Upper lobe of right lung (tissue), 1 donor: ENCODE measurements around the gene IL36B. TPM values are rescaled to one million over a fixed set of nuclear protein-coding genes. Genes with fewer than 3 reads are reported as not detected.

Source experiments
- ATAC-seq: fragments of 200-7000 bp; cut with Tn5 transposase; one replicate; pipeline ENCODE4 v1.9.1; 2020; ENCODE audit warnings: mild to moderate bottlenecking, moderate library complexity
- DNase-seq: peaks from one replicate; pipeline ENCODE4 v3.0.0-alpha.2; 2020
- H3K27ac ChIP-seq: fragments of 200-600 bp; one replicate; pipeline ENCODE4 v1.8.0; 2022
- H3K27me3 ChIP-seq: fragments of 200-600 bp; one replicate; pipeline ENCODE4 v1.8.0; 2022; ENCODE audit warnings: mild to moderate bottlenecking
- H3K36me3 ChIP-seq: fragments of 200-600 bp; one replicate; pipeline ENCODE4 v1.8.0; 2022
- H3K4me1 ChIP-seq: fragments of 200-600 bp; one replicate; pipeline ENCODE4 v1.8.0; 2022
- H3K4me3 ChIP-seq: fragments of 200-600 bp; one replicate; pipeline ENCODE4 v1.8.0; 2022; ENCODE audit warnings: mild to moderate bottlenecking
- H3K9me3 ChIP-seq: fragments of 200-600 bp; one replicate; pipeline ENCODE4 v1.8.0; 2022
- intact Hi-C: fragments of 100-400 bp; cut with DNase I; formaldehyde crosslinking; loops from one replicate; pipeline ENCODE4 v1.11.0; 2022
- total RNA-seq: library from RNA; stranded (reverse); fragmentation: NEBNext Ultra II Directional; extraction: Animal tissue kit (Norgen Biotek cat#: 25700); gene quantifications from one replicate; pipeline ENCODE4 v1.2.1, GENCODE V29; 2021
- TF ChIP-seq, protein P1 (sequence below): fragments of 200-600 bp; IDR thresholded peaks from one replicate; pipeline ENCODE4 v1.8.0; 2022; ENCODE audit warnings: antibody characterized with exemption
- donor health status: DM: no; HTN: yes; CAD: no; lungs with severe emphysema.

The IL36B gene
- total RNA-seq, 1 donor from 2014 or later, result not detected

DNA sequence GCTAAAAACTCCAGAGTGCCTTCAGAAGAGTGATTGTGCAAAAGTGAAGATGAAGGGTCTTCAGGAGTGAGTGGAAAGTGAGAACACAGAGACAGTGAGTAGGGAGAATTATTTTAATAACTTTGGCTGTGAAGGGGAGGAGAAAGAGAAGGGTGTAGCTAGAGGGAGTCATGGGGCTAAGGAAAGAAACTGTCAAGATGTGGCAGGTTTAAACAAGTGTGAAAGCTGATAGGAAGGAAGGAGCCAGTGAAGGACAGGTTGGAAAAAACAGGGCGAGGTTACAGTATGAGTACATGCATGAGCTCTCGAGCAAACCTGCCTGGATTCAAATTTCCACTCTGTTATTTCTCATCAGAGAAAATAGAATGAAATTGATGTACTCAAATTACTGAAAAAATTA is 32.9 kb upstream of the IL36B start:
- Histone ChIP-seq H3K27ac (no peak overlapping the region), H3K4me3 (no peak overlapping the region), H3K36me3 (no peaks in the 10 kb centered on the region), H3K27me3 (no peaks in the 10 kb centered on the region), H3K4me1 (no peaks in the 10 kb centered on the region), H3K9me3 (no peaks in the 10 kb centered on the region)
- intact Hi-C loops, result no loop called here
- DNase-seq, result no peak
- no peak for ATAC-seq
- TF ChIP-seq, protein P1, sequence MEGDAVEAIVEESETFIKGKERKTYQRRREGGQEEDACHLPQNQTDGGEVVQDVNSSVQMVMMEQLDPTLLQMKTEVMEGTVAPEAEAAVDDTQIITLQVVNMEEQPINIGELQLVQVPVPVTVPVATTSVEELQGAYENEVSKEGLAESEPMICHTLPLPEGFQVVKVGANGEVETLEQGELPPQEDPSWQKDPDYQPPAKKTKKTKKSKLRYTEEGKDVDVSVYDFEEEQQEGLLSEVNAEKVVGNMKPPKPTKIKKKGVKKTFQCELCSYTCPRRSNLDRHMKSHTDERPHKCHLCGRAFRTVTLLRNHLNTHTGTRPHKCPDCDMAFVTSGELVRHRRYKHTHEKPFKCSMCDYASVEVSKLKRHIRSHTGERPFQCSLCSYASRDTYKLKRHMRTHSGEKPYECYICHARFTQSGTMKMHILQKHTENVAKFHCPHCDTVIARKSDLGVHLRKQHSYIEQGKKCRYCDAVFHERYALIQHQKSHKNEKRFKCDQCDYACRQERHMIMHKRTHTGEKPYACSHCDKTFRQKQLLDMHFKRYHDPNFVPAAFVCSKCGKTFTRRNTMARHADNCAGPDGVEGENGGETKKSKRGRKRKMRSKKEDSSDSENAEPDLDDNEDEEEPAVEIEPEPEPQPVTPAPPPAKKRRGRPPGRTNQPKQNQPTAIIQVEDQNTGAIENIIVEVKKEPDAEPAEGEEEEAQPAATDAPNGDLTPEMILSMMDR, result no peak

DNA sequence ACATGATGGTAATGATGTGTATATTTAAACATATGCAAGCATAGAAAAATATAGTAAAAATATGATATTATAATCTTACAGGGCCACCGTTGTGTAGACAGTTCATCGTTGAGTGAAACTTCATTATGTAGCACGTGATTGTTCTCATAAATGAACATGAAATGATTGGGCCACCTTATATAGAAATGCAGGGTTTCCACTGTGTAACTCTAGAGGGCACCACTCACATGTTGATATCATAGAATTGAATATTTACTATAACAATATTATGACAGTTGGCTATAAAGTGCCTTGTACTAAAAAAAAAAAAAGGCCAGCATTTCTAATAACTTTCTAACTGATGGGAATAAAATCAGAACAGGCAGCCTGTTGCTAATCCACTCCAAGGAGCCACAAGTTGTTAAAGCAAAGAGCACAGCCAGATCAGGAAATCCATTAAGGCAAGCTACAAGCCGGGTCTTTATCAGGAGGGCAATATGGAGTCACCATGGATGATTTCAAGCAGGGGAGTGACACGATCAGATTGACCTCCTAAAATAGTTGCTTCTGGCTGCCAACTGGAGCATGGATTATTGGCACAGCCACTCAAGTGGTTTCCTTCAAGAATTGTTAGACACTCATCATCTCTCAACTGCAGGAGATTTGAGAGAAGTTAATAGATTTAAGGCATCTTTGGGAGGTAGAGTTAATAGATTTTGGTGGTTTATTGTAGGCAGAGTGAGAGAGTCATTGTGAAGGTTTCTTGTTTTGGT is 31.8 kb upstream of the IL36B start:
- DNase-seq (no peak), ATAC-seq (peak; percentile 70)
- H3K27me3 ChIP-seq, result no peaks in the 10 kb centered on the region
- H3K27ac ChIP-seq, result no peak overlapping the region
- TF ChIP-seq, protein P1, result peak; percentile 44
- intact Hi-C loops, result no loop called here
- H3K9me3 ChIP-seq, result no peaks in the 10 kb centered on the region
- H3K4me3 ChIP-seq, result no peak overlapping the region
- no peaks in the 10 kb centered on the region for H3K36me3 ChIP-seq
- H3K4me1 ChIP-seq, result no peaks in the 10 kb centered on the region

DNA sequence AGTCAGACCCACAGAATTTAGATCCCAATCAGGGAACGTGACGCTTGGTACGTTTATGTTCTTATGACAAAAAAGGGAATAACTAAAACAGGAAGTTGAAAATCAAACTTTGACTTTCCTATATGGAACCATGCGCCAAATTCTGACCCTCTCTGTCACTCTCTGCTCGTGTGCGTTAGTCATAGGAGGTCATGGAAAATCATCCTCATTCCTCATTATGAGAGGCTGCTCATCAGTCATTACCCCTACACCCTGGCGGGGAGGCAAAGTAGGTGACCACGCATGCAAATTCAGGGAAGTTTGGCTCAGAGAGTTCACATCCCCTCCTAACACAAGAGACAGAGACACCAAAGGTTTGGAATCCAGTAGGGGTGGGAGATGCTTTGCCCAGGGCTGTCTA is 30.6 kb upstream of the IL36B start:
- H3K27ac ChIP-seq, result no peak overlapping the region
- intact Hi-C loops, result no loop called here
- TF ChIP-seq, protein P1, result no peak
- H3K4me3 ChIP-seq, result no peak overlapping the region
- no peaks in the 10 kb centered on the region for H3K27me3 ChIP-seq
- H3K9me3 ChIP-seq, result no peaks in the 10 kb centered on the region
- ATAC-seq, result peak; percentile 52
- H3K36me3 ChIP-seq, result no peaks in the 10 kb centered on the region
- no peak for DNase-seq
- H3K4me1 ChIP-seq, result peaks cover 2% of the 10 kb centered on the region

DNA sequence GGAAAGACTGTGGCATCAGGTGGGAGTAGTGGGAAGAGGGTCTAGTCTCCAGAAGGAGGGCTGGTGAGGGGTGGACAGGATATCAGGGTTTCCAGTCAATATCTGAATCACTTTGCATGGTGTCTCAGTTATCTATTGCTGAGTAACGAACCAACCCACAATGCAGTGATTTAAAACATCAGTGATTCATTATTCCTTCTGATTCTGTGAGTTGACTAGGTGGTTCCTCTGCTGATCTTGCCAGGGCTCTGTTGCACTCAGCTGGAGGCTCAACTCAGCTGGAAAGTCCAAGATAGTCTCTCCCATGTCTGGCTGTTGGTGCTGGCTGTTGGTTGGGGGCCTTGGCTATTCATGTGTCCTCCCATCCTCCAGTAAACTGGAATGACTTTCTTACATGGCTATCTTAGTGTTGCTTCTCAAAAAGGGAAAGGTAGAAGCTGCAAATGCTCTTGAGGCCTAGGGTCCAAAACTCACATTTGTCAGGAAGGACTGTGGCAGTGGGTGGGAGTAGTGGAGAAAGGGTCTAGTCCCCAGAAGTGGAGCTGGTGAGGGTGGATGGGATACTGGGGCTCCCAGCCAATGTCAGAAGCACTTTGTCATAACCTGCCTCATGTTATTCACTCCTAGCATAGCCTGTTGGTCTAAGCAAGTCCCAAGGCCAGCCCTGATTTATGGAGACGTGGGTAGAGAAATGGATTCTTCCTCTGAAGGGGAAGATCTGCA is 29.0 kb upstream of the IL36B start:
- H3K27ac ChIP-seq, result no peak overlapping the region
- no peaks in the 10 kb centered on the region for H3K36me3 ChIP-seq
- peaks cover 7% of the 10 kb centered on the region for H3K4me1 ChIP-seq
- H3K27me3 ChIP-seq, result no peaks in the 10 kb centered on the region
- DNase-seq (no peak), ATAC-seq (no peak)
- no peak overlapping the region for H3K4me3 ChIP-seq
- intact Hi-C loops, result no loop called here
- TF ChIP-seq, protein P1, result no peak
- no peaks in the 10 kb centered on the region for H3K9me3 ChIP-seq

DNA sequence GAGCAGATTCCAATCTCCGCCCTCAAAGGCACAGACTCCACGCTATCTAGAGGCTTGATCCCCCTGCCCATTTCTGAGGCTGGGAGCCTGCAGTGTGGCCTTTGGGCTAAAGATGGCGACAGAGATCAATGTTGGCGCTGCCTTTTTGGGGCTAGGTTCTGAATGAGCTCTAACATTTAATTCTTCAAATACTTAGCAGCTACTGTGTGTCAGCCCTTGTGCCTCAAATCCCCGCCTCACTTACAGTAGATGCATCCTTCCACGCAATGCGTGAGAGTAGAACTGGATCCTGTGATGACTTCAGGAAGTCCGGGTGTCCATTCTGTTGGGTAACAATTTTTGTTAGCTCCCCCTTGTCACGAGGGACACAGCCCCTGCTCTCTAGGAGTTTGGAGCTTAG is 27.5 kb upstream of the IL36B start:
- Histone ChIP-seq H3K4me1 (peaks cover 7% of the 10 kb centered on the region), H3K27me3 (no peaks in the 10 kb centered on the region), H3K27ac (no peak overlapping the region), H3K9me3 (no peaks in the 10 kb centered on the region), H3K4me3 (no peak overlapping the region), H3K36me3 (no peaks in the 10 kb centered on the region)
- ATAC-seq, result peak; percentile 72
- intact Hi-C loops, result no loop called here
- TF ChIP-seq, protein P1, result peak; percentile 57
- DNase-seq, result no peak
